WERI-Rb-1 (cell line): ENCODE measurements around the gene ATP2C1.

Experiments
- DNase-seq: peaks from one replicate; pipeline ENCODE4 v3.0.0-alpha.2; 2020
- H3K27ac ChIP-seq: fragments of 250-450 bp; sonication (Bioruptor Pico); 2 replicates; pipeline ENCODE4 v1.5.1; 2020; ENCODE audit warnings: mild to moderate bottlenecking, moderate library complexity
- H3K27me3 ChIP-seq: fragments of 250-450 bp; sonication (Bioruptor Pico); 2 replicates; pipeline ENCODE4 v1.5.1; 2021; ENCODE audit warnings: mild to moderate bottlenecking, low read depth, moderate library complexity; ENCODE audit not compliant: insufficient read depth, severe bottlenecking
- H3K36me3 ChIP-seq: fragments of 250-450 bp; sonication (Bioruptor Pico); 2 replicates; pipeline ENCODE4 v1.5.1; 2020; ENCODE audit warnings: mild to moderate bottlenecking, moderate library complexity
- H3K4me3 ChIP-seq: 2 replicates; pipeline ENCODE4 v1.5.1; 2011; ENCODE audit warnings: low read depth, mild to moderate bottlenecking, control low read depth, low read length
- H3K9me3 ChIP-seq: fragments of 250-450 bp; sonication (Bioruptor Pico); 2 replicates; pipeline ENCODE4 v1.5.1; 2021; ENCODE audit warnings: mild to moderate bottlenecking, moderate library complexity; ENCODE audit not compliant: severe bottlenecking
- TF ChIP-seq, protein P1 (sequence below): IDR thresholded peaks from 2 replicates; pipeline ENCODE4 v1.5.1; 2011; ENCODE audit warnings: low read depth, mild to moderate bottlenecking, control low read depth, inconsistent platforms, low read length

ATP2C1 gene

DNA sequence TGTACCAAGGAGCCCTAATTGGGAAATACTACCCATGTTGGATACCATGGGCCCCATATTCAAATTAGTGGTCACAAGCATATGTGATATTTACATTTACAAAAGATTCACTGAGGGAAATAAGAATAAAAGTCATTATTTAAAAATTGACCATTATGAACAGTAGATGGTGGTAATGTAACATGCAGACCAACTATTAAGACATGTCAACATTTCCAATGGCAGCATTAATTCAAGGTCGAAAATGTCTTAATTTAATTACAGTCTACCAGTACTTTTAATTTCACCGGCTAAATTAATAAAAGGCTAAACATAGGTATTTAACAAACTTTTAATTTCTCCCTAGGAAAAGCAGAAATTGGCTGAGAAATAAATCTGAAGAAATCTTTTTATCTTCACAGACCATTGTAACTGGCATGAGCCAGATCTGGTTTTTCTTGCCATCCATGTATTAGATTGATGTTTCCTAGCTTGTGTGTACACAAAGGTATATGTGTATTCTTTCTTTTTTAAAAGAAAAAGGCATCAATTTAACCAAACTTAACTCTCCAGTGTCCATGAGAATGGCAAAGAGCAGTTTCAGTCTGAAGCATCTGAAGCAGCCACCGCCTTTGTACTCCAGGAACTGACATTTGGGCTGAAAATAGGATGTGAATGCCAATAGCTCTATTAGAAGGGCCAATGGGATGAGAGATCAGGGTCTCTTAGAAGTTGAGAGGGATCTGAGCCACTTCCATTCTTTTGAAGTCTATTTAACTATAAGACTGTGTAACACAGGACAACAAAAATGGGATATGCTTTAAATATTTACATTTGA is 159.4 kb downstream of the ATP2C1 start:
- TF ChIP-seq, protein P1, sequence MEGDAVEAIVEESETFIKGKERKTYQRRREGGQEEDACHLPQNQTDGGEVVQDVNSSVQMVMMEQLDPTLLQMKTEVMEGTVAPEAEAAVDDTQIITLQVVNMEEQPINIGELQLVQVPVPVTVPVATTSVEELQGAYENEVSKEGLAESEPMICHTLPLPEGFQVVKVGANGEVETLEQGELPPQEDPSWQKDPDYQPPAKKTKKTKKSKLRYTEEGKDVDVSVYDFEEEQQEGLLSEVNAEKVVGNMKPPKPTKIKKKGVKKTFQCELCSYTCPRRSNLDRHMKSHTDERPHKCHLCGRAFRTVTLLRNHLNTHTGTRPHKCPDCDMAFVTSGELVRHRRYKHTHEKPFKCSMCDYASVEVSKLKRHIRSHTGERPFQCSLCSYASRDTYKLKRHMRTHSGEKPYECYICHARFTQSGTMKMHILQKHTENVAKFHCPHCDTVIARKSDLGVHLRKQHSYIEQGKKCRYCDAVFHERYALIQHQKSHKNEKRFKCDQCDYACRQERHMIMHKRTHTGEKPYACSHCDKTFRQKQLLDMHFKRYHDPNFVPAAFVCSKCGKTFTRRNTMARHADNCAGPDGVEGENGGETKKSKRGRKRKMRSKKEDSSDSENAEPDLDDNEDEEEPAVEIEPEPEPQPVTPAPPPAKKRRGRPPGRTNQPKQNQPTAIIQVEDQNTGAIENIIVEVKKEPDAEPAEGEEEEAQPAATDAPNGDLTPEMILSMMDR: no peak
- Histone ChIP-seq H3K4me3 (no peak overlapping the region), H3K36me3 (no peaks in the 10 kb centered on the region), H3K27ac (no peak overlapping the region), H3K27me3 (no peaks in the 10 kb centered on the region), H3K9me3 (no peaks in the 10 kb centered on the region)
- DNase-seq: no peak
